Nucleus accumbens (tissue), 56 donors: Measurements from ENCODE around the gene N4BP2L1.

Experiments used
- DNase-seq, 56 donors: peaks; one replicate each; lab custom pipeline; 2025; lab: John Stamatoyannopoulos, UW

Gene N4BP2L1

DNA sequence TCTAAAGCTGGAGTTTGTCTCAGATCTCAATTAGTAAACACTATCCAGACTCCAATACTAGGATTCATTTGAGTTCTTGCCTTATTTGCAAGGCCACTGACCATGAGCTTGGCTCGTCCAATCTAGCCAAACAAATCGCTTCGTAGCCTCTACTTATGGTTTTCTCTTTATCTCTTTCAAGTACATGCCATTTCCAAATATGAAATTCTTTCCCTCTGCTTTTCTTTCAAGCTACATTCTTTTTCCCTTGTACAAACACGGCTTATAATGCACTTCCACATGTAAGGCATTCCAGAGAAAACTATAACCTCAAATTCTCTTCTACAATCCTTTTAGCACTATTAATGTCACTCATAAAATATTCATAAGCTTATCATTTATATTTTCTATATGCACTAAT is 10.9 kb upstream of the N4BP2L1 start:
- no peak for DNase-seq

DNA sequence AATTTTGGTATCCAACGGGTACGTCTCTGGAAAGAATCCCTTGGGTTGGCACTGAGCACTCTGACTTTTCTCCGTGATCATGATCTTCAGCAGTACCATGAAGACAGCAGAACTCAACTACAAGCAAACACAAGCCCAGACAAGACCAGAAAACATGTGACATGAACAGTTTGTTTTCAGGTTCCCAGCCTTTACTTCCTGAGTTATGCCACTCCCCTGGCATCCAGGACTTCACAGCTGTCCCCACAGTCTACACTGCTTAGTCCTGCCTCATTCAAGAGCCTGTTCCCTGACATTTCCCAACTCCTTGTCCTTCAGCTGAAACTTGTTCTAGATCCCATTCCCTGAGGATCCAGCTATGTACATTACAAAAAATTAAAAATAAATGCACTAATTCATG is 4.9 kb upstream of the N4BP2L1 start:
- DNase-seq: no peak

DNA sequence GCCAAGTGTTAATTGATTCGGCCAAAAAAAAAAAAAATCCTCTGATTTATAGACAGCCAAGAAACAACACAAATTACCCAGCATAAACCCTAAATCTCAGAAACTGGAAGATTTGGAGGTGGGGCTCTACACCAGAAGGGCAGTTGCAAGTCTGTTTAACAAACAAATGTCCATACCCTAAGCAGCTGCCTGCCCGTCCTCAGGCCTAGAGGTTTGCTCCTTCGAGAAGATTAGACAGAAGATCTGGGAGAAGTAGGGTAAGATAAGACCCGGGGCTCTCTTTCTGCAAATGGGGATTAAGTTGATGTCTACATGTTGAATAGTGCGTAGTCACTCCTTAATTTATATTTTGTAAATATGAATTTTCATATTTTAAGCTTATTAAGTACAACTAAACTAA is 3.4 kb upstream of the N4BP2L1 start:
- DNase-seq: no peak

DNA sequence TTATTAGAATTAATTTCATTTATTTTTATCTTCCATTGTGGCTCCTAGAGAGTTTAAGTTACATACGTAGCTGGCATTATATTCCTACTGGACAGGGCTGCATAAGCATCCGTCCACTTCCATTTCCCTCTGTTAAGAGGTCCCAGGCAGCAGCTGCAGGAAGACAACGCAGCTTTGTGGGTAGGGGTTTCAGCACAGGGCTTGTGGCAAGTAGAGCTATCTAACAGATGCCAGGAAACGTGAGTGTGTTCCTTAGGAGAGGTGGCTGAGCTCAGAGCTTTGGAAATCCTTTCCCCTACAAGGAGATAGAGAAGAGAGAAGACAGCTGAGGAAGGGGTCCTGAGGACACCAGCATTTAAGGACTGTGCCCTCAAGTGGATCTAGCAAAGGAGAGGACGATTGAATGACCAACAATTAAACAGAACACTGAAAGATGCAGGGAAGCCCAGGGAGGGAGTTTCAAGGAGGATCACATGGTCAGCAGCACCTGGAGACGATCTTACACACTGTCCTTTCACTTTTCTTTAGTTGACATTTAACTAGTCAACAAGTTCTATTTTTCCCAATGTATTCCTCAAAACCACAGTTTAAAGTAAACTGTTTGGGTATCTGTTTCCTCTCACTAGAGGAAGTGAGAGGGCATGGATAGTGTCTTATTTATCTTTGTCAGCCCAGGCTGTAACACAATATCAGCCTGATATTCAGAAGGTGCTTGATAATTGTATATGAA is 2.3 kb upstream of the N4BP2L1 start:
- DNase-seq: no peak

DNA sequence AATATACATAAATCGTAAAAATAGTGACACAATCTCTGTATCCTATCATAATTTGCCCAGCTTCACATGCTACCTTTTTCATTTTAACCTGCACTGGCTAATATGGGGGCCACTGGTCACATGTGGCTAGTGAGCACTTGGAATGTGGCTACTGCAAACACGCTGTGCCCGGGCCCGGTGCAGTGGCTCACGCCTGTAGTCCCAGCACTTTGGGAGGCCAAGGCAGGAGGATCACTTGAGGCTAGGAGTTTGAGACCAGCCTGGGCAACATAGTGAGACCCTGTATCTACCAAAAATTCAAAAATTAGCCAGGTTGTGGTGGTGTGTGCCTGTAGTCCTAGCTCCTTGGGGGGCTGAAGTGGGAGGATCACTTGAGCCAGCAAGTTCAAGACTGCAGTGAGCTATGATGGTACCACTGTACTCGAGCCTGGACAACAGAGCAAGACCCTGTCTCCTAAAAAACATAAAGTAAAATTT is 1.5 kb upstream of the N4BP2L1 start:
- no peak for DNase-seq

DNA sequence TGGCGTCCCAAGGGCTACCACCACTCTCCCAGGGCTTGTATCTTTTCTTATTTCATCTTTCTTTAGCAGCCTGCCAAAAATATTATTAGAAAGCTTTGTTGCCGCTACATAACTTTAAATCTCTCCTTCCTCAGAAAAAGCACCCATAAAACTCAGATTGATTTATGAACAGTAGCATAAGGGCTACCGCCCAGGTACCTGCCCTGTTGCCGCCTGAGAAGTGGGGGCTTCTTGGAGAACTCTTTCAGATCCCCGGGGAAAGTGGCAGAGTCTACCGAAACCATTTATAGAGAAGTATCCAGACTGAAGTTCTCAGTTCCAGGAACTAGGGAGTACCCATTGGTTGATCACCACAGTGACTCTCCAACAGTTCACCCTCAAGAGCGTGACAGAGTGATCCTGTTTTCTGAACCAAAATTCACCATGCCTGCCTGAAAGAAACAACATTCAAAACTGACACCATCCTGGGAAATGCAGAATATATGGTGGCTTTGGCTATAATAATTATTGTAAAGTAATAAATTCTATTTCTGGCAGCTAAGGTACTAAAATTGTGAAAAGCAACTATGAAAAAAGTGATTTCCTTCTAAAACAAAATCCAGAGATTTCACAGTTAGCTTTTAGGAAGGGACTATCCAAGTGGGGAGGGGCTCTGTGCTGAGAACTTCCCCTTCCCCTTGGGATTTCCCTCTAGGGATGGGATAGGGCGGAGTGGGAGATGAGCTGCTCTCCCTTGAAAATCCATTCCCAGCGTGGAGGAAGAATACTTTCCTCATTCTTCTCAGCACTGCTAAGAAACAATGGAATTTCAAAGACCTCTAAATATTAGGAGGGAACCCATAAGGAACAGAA is 877 bp upstream of the N4BP2L1 start:
- peak in 1 of 56 donors; percentile 49 for DNase-seq

DNA sequence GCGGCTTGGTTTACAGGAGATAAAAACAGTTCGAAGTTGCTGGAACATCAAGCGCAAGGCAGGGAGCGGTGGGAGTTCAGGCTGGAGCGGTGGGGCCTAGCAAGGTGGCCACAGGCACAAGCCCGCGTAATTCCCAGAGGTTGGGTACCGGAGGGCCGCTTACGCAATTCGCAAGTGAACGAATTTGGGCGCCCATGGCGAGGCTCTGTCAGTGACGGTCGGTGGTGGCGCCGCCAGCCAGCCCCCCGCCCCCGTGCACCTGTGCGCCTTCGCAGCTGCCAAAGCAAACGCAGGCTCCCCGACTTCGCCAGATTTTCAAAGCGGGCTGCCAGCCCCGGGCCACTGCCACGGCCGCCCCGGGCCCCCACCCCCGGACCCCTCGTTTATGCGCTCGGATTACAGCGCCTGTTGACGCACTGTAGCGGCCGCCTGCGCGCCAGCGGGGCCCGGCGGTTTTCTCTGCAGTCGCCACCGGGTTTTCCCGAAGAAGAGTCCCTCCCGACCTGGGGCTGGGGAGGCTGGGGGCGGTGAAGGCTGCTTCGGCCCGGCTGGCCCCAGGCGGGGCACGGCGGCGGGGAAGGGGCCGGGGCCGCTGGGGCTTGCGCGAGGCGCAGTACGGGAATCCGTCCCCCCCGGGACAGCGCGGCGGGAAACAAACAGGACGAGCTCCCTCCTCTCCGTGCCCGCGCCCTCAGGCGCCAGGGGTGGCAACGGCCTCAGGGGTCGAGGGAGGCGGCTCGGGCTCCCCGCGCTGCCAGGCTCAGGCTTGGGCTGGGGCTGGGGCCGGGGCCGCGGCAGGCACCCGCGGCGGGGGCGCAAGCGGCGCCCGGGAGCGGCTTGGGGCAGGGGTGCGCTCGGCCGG is 709 bp downstream of the N4BP2L1 start:
- DNase-seq: peak in 43 of 56 donors; percentile 26 to 71 (median 46)

DNA sequence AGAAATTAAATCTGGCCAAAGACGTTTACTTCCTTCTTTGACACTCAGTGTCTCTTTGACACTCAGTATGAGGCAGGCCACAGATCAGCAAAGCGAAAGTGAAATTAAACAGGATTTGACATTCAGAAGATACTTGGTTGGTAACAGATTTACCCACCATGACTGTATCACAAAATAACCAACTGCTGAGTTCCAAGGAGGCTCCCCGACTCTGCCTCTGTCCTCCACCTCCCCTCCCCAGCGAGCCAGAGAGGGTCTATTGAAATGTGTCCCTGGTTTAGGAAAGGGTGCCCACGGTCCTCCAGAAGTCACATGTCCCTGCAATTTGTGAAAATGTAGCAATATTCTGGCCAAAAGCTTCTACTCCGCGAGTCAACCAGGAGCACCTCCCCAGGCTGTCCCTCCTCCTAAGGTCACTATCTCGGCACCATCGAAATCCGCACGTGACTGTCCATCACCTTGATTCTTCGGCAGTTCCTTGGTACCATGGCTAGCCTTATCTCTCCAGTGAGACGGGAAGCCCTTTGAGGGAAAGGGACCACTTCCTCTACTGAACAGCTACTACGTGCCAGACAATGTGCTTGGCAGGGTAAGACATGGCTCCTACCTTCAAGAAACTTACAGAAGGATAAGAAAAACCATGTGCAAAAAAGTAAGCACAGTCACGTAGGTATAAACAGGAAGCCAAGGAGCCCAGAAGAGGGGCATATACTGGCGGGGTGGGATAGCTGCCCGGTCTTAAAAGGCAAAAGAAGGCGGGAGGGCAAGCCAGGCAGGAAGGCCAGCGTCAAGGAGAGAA is 1.5 kb downstream of the N4BP2L1 start:
- DNase-seq: peak in 5 of 56 donors; percentile 22 to 50 (median 24)

DNA sequence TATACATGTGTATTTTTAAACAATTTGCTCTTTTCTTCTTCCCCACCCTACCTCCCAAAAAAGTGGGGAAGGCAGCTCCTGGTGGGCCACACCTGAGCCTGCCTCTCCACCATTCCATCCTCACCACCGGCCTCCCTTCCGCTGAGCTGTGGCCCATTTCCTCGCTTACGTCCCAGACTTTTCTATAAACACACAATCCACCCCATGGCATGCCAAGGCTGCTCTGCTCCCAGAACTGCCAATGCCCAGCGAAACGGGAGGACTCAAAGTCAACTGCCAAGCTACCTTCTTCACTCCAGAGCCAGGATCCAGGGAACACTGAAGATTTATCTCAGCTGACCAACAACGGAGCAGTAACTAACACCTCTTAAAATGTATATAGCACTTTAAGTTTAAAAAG is 2.8 kb downstream of the N4BP2L1 start:
- no peak for DNase-seq

DNA sequence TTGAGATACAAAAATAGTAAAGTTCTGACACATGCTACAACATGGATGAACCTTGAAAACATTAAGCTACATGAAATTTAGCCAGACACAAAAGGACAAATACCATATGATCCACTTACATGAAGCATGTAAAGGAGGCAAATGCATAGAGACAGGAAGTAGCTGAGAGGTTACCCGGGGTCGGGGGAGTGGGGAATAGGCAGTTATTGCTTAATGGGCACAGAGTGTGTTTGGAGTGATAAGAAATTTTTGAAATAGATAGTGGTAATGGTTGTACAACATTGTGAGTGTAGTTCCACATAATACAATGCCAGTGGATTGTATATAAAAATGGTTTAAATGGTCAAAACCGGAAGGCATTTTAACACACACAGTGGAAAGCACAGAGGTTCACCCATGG is 4.3 kb downstream of the N4BP2L1 start:
- no peak for DNase-seq

DNA sequence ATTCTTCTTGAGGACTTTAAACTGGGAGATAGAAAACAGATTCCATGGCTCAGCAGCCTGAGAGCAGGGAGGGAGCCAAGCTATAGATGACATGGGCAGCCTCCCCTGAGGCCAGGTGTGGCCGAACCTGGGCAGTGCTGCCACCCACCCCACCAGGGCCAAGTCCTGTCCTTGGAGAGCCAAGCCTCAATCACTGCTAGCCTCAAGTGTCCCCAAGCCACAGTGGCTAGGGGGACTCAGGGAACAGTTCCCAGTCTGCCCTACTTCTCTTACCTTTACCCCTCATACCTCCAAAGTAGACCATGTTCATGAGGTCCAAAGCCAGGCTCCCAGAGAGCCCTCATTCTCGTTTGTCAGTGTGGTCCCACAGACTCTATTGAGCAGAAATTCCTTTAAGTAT is 8.1 kb downstream of the N4BP2L1 start:
- no peak for DNase-seq

DNA sequence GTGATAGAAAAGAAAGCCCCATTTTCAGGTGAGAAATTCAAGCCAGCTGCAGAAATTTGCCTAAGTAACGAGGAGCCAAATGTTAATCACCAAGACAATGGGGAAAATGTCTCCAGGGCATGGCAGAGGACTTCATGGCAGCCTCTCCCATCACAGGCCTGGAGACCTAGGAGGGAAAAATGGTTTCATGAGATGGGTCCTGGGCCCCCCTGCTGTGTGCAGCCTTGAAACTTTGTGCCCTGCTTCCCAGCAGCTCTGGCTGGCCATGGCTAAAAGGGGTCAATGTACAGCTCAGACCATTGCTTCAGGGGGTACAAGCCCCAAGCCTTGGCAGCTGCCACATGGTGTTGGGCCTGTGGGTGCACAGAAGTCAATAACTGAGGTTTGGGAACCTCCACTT is 9.9 kb downstream of the N4BP2L1 start:
- DNase-seq: no peak

DNA sequence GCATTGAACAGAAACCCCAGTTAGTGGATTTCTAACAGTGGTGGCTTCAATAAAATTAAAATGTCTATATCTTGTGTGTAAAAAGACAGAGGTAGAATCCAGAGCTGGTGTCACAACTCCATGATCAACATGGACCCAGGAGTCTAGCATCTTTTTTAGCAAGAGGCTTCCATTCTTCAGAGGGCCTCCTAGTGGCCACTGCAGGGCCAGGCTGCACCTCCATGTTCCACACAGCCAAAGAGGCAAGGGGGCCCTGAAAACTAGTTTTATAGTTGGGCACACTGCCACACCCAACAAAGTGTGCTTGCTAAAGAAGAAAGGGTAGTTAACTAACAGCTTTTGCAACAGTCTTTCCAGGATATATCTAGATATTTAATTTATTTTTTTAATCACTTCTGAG is 12.9 kb downstream of the N4BP2L1 start:
- DNase-seq: no peak

DNA sequence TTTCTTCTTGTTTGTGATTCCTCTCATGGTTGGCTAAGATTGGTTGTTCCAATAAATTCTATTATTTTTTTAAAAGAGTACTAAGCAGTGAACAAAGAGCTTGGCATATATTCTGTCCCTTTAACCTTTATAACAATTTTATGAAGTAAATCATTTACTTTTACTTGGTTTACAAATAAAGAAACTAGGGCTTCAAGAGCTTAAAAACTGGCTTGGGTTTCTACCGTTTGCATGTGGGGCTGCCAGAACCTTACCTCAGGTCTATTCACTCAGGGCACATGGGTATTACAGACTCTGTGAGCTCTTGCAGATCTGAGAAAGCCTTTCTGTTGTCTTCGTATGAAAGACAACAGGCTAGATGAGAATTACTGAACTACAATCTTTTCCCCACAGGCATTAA is 13.3 kb downstream of the N4BP2L1 start:
- DNase-seq: no peak

DNA sequence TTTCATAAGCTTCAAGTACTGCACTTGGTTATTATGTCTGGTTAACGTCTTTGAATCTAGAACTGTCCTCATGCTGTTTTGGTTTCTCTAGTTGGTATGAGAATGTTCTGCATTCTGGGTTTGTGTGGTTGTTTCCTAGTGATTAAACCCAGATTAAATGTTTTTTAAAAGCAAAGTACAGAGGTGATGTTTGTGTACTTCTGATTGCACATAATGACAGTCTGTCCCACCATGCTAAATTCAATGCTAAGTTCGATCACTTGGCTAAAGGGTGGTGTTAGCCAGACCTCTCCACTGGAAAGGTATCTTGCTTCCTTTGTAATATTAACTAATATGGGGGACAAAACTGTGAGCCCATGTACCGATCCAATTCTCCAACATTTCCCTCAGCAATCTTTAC is 14.6 kb downstream of the N4BP2L1 start:
- no peak for DNase-seq

DNA sequence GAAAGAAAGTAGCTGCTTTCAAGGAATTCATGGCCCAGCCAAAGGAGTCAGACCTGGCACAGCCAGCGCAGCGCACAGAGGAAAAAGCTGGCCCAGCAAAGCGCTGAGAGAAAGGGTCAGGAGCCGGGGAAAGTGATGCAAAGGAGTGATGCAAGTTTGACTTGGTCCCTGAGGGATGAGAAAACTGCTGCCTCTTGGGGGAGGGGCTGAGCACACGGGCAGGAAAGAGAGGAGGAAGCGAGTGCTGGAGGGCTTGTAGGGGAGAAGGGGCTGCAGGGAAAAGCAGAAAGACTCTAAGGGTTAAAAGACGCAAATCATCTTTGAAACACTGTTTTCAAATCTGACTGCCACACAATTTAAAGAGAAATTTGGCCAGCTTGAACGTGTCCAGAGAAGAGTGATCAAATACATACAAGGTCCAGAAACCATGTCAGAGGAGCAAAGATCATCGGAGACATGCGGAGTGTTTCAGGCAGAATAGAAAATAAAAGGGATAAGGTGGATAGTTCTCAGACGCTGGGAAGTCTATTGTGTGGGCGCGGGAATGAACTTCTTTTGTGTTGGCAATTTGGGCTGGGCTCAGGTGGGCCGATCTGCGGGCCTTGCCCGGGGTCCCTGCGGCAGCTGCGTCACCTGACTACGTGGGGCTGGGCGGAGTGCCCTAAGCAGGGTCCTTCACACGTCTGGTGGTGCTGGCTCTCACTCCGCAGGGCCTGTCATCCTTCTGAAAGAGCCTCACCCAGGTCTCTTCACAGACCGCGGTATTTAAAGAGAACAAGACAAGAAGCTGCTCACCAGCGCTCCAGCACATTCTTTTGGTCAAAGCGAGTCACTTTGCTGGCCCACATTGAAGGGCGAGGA is 18.1 kb downstream of the N4BP2L1 start:
- DNase-seq: peak in 9 of 56 donors; percentile 5 to 51 (median 24)

DNA sequence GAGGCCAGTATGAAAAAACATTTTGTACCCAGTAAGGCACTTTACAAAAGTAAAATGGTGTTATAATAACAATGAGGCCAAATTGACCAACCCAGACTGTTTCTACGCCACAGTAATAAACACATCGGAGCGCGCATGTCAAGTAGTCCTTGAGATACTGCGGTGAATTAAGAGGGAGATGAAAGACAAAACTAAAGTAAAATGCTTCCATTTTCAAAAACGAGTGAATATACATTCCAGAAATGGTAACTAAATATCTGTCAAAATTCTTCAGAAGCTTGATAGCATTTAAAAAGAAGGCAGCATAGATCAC is 19.0 kb downstream of the N4BP2L1 start:
- no peak for DNase-seq

DNA sequence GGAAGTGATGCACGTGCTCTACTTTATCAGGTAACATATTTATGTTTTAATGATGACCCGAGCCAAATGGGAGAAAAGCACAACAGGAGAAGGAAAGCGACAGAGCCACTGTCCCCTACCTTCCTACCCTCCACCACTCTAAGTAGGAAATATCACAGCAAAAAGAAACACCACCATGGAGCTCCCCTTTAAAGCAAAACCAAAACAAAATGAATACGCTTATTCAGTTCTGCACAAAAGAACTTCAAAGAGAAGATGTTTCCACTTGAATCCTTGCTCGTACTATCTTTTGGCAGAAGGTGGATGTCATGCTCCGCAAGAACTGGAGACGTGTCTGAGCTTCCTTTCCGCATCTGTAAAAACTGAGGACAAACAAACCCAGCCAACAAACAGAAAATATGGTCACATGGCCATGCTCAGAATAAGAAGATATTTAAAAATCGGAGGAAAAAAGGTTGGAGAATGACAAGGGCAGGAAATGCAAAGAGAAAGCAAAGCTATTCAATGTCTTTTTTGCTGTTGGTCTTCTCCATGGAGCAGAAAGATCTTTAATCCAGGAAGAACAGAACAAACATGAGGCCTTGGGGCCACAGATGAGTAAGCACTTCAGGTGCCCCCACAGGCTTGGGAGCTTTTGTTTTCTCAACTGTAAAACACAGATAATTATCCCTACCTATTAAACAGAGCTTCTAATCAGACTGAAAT is 19.5 kb downstream of the N4BP2L1 start:
- DNase-seq: no peak

DNA sequence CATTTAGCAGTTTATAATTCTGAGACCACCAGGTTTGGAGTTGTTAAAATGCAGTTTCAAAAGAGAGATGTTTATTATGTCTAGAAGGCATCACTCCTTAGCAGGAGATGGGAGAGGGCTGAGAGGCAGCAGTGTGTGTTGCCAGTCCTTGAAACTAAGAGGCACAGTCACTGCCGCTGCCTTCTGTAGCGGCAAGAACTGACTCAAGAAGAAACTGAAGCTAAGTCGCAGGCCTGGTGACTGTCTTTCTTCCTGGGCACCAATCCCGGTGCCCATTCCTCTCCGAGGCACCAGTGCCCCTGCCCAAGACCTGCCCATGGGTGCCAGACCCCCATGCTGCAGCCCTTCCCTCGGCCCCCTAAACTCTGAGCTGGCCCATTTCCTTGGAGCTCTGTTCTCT is 20.1 kb downstream of the N4BP2L1 start:
- DNase-seq: no peak
